MG63 (cell line): ENCODE results near the gene GAL3ST3. TPM values are rescaled to one million over a fixed set of nuclear protein-coding genes. Genes with fewer than 3 reads are reported as not detected.
"Not testable (repeated sequence)": the region's sequence is repeated elsewhere in the genome, so short reads cannot be mapped to it uniquely, and the experiment has no call there.

Source experiments
- DNase-seq: peaks from one replicate; pipeline ENCODE4 v3.0.0-alpha.2; 2020
- H3K27me3 ChIP-seq: fragments of 250-450 bp; sonication (Bioruptor Pico); 2 replicates; pipeline ENCODE4 v1.5.1; 2020; ENCODE audit warnings: mild to moderate bottlenecking, moderate library complexity
- H3K36me3 ChIP-seq: fragments of 250-450 bp; sonication (Bioruptor Pico); 2 replicates; pipeline ENCODE4 v1.5.1; 2020; ENCODE audit warnings: mild to moderate bottlenecking, moderate library complexity
- H3K4me3 ChIP-seq: fragments of 250-450 bp; sonication (Bioruptor Pico); 2 replicates; pipeline ENCODE4 v1.5.1; 2020; ENCODE audit warnings: mild to moderate bottlenecking, moderate library complexity
- H3K9me3 ChIP-seq: fragments of 250-450 bp; sonication (Bioruptor Pico); 2 replicates; pipeline ENCODE4 v1.5.1; 2020; ENCODE audit warnings: mild to moderate bottlenecking, moderate library complexity
- total RNA-seq: library from RNA; depleted of rRNA; stranded (reverse); fragments of >200 nt; shearing (Covaris generic); gene quantifications from 2 replicates; pipeline ENCODE4 v1.2.3, GENCODE V29; 2014; ENCODE audit warnings: low replicate concordance; rRNA removed

GAL3ST3 gene, protein sequence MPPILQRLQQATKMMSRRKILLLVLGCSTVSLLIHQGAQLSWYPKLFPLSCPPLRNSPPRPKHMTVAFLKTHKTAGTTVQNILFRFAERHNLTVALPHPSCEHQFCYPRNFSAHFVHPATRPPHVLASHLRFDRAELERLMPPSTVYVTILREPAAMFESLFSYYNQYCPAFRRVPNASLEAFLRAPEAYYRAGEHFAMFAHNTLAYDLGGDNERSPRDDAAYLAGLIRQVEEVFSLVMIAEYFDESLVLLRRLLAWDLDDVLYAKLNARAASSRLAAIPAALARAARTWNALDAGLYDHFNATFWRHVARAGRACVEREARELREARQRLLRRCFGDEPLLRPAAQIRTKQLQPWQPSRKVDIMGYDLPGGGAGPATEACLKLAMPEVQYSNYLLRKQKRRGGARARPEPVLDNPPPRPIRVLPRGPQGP
- total RNA-seq = not detected in 2 replicates

DNA sequence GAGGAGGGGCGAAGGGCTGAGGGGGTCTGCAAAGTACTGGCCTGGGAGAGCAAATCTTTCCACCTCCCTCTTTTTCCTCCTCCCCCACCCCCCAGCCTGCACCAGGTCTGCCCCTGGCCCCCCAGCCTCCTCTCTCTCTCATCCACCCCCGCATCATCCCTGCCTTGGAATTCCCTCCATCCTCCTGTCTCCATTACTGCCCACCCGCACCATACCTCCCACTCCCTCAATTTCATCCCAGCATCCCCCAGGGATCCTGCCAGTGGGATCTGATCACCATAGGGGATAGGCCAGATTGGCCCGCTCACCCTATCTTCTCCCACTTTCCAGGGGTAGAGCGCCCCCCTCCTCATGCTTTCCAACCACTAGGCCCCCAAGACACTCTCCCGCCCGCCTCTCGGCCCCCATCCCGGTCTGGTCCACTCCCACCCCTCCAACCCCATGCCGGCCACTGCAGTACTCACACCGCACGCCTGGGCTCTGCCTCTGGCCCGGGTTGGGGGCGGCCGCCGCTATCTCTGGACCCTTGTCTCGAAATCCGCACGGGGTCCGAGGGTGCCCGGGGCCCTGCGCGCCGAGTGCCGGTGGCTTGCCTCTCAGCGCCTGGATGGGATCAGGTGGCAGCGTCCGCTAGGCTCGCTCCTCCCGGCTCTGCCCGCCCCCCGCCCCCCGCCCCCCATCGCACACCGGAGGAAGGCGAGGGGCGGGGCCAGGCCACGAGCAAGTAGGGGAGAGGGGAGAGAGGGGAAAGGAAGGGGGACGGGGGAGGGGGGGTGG is at the start of gene GAL3ST3:
TSS of gene GAL3ST3 (minus strand) at position 615 of the 777 bp plus-strand sequence. CDS start 3,746 bp downstream, outside the sequence.
- no peaks in the 10 kb centered on the region for H3K9me3 ChIP-seq
- no peak within 1 kb of the TSS for H3K4me3 ChIP-seq
- no peak for DNase-seq
- H3K27me3 ChIP-seq = no peaks in the 10 kb centered on the region
- peaks cover 9% of the 10 kb centered on the region for H3K36me3 ChIP-seq

DNA sequence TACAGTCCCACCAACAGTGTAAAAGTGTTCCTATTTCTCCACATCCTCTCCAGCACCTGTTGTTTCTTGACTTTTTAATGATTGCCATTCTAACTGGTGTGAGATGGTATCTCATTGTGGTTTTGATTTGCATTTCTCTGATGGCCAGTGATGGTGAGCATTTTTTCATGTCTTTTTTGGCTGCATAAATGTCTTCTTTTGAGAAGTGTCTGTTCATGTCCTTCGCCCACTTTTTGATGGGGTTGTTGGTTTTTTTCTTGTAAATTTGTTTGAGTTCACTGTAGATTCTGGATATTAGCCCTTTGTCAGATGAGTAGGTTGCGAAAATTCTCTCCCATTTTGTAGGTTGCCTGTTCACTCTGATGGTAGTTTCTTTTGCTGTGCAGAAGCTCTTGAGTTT is 43.2 kb upstream of the GAL3ST3 start:
- not testable (repeated sequence) for H3K4me3 ChIP-seq, DNase-seq, H3K27me3 ChIP-seq, H3K9me3 ChIP-seq, H3K36me3 ChIP-seq

DNA sequence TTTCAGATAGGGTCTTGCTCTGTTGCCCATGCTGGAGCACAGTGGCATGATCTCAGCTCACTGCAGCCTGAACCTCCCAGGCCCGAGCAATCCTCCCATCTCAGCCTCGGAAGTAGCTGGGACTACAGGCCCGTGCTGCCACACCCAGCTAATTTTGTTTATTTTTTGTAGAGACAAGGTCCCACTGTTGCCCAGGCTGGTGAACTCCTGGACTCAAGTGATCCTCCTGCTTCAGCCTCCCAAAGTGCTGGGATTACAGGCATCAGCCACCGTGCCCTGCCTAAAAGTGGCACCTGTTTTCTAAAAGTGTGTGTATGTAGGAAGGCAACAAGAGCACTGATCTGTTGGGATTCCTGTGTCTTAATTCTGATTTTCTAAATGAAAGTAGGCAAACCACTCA is 41.3 kb upstream of the GAL3ST3 start:
- DNase-seq = no peak
- H3K9me3 ChIP-seq = no peaks in the 10 kb centered on the region
- no peak overlapping the region for H3K4me3 ChIP-seq
- H3K36me3 ChIP-seq = no peaks in the 10 kb centered on the region
- no peaks in the 10 kb centered on the region for H3K27me3 ChIP-seq

DNA sequence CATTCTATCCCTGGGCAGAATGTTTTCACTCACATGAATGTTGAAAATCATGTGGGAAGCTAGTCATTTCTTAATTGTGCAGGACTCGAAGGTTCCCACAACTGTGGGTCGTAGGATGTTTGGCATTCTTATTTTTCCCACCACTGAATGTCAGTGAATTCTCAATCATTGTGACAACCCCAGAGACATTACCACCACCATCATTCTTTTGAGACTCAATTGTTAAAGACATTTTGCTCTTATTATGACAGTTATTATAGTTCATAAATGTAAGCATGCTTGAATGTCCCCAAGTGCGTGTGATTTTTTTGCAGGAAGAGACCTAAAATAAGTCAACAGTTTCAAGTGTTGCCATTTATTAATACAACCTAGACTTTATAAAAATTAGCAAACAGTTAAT is 40.1 kb upstream of the GAL3ST3 start:
- Histone ChIP-seq H3K9me3 (no peaks in the 10 kb centered on the region), H3K36me3 (no peaks in the 10 kb centered on the region), H3K27me3 (no peaks in the 10 kb centered on the region), H3K4me3 (no peak overlapping the region)
- no peak for DNase-seq

DNA sequence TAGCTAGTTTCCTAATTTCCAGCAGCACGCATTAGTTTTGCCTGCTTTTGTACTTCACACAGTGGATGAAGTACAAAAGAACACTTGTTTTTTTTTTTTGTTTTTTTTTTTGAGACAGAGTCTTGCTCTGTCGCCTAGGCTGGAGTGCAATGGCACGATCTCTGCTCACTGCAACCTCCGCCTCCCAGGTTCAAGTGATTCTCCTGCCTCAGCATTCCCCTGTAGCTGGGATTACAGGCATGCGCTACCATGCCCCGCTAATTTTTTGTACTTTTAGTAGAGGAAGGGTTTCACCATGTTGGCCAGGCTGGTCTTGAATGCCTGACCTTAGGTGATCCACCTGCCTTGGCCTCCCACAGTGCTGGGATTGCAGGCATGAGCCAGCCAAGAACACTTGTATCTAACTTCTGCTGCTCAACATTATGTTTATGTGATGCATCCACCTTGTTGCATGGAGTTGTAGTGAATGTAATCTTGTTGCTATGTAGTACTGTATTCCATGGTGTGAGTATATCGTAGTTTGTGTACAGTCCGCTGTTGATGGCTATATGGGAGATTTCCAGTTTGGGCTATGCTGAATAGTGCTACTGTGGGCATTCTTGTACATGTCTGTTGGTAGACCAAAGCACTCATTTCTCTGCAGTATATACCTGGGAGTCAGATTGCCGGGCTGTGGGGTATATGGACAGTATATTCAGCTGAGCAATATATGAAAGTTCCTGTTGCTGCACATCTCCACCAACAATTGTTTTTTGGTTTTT is 38.4 kb upstream of the GAL3ST3 start:
- no peaks in the 10 kb centered on the region for H3K9me3 ChIP-seq
- DNase-seq = no peak
- H3K4me3 ChIP-seq = no peak overlapping the region
- H3K36me3 ChIP-seq = no peaks in the 10 kb centered on the region
- H3K27me3 ChIP-seq = no peaks in the 10 kb centered on the region

DNA sequence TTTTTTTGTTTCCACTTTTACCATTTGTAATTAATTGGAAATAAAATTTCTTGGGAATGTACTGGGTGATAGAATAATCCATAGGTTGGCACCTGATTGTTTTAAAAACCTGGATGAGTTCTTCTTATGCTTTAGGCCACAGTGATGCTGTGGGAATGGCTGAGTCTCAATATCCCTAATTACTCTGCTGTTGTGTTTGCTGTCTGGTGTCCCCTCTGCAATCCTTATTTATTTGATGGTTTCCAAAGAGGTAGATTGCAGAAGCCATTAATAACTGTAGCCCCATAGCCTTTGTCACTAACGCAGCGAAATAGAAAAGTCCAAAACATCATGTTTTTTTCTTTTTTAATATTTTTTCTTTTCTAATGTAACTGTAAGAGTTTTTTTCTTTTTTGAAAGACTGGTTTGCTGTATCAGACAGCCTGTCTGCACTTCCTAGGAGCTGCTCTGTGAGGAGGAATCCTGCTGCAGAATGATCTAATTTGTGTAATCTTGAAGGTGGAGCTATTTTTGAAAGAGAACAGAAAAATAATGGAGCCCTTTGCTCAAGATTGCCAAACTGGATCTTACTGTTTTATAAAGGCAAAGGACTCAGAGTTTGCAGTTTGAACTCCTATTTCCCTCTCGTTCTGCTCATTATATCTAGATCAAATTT is 36.0 kb upstream of the GAL3ST3 start:
- H3K9me3 ChIP-seq = no peaks in the 10 kb centered on the region
- no peaks in the 10 kb centered on the region for H3K27me3 ChIP-seq
- no peaks in the 10 kb centered on the region for H3K36me3 ChIP-seq
- no peak overlapping the region for H3K4me3 ChIP-seq
- DNase-seq = no peak

DNA sequence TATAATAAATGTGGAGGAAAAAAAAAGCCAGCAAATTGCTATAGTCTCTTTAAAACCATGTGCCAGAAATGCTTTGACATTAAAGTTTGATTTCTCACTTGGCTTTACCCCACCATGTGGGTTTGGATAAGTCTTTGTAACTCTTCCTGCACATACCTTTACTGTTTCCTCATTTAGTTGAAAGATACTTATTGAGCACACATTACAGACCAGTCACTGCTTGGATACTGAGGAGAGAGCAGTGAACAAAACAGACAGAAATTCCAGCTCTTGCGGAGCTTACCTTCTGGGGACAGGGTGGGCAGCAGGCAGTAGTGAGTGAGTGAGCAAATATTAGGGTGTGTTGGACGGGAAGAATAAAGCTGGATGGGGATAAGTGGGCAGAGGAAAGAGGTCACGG is 34.8 kb upstream of the GAL3ST3 start:
- DNase-seq = no peak
- H3K36me3 ChIP-seq = no peaks in the 10 kb centered on the region
- no peaks in the 10 kb centered on the region for H3K9me3 ChIP-seq
- H3K27me3 ChIP-seq = no peaks in the 10 kb centered on the region
- no peak overlapping the region for H3K4me3 ChIP-seq

DNA sequence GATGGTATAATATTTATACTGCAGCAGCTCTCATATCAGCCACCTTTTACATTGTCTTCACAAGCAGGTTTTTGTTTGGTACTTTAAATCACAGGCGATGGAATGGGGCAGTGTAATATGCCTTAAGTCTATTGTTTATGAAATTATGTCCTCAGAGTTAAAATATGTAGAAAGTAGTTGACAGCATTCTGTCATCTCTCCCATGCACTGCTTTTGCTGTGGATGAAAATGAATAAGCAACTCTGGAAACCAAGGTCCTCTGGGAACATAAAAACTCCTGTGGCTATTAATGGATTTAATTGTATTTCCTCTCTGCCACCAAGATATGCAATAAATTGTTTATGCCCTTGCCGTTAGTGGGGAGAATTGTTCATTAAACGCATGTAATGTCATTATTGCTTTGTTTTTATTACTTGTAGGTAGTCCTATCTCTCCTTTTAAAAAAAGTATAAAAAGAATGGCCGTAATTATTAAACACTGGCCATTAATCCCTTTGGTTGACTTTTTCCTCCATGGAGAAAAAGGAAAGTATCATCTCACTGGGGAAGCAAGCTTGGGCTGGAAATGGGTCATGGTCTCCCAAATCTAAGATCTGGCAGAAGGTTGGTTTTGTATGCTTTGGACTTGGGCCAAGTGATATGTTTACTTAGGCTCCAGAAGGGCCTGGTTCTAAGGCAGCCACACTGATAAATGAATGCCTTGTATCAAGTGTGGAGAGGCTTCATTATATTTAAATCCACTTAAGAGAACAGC is 34.2 kb upstream of the GAL3ST3 start:
- Histone ChIP-seq H3K36me3 (no peaks in the 10 kb centered on the region), H3K27me3 (no peaks in the 10 kb centered on the region), H3K9me3 (no peaks in the 10 kb centered on the region), H3K4me3 (no peak overlapping the region)
- DNase-seq = no peak

DNA sequence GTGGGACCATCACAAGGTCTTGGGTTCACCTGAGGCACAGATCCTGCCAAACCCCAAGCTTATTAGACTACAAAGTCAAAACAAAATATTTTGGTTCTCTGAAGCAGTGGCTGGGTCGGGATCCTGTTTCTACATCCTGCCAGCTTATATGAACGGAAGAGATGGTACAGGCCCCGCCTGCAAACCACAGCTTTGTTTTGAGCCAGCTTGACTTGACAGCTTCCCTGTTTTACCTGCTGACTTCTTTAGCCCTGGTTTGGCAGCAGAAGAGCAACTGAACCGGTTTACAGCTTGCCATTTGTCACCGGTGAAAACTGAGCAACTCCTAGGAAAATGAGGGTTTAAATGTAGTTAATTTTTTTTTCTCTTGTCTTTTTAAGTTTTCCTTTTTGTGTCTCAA is 32.5 kb upstream of the GAL3ST3 start:
- Histone ChIP-seq H3K27me3 (no peaks in the 10 kb centered on the region), H3K4me3 (no peak overlapping the region), H3K36me3 (no peaks in the 10 kb centered on the region; the same call in 1 of the 2 replicates), H3K9me3 (no peaks in the 10 kb centered on the region)
- no peak for DNase-seq

DNA sequence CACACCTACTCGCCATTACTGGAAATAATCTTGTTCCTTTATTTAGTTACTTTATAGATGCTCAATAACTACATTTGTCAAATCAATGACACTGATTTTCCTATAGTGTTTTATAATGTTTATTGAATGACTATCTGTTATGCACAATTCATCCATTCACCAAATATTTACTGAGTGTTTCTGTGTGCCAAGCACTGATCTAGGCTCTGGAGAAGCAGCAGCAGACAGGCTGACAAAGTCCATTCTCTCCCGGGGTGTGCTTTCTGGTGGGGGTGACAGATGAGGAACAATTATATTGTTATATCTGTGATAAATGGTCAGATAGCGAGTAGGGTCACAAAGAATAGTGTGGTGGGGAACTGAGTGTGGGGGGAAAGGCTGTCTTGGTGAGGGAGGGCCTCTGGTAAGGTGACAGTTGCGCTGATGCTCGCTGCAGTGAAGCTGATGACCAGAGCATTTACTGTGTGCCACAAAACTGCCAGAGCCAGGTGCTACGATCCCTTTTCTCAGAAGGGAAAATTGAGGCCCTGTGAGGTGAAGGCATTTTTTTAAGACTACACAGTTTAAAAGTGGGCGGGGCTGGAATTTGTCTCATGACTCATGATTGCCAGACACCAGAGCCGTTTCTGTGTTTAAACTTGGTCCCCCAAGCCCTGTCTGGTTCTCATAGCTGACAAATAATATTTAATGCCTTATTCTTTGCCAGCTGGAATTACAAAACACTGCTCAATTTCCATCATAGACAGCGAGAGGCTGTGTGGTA is 31.3 kb upstream of the GAL3ST3 start:
- Histone ChIP-seq H3K4me3 (no peak overlapping the region), H3K27me3 (no peaks in the 10 kb centered on the region)
- peak; percentile 71 for DNase-seq

DNA sequence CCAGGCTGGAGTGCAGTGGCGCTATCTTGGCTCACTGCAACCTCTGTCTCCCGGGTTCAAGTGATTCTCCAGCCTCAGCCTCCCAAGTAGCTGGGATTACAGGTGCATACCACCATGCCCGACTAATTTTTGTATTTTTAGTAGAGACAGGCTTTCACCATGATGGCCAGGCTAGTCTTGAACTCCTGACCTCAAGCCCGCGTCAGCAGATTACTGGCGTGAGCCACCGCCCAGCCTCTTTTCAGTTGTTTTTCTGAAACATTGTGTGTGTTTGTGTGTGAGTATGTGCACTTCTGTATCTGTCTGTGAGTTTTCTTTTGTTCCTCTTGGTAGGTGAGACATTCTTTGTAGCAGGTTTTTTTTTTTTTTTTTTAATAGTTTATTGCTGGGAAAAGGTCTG is 30.0 kb upstream of the GAL3ST3 start:
- not testable (repeated sequence) for H3K4me3 ChIP-seq, H3K9me3 ChIP-seq, H3K27me3 ChIP-seq, H3K36me3 ChIP-seq, DNase-seq

More for the DNA sequence above, 31.3 kb upstream of the GAL3ST3 start:
- Histone ChIP-seq H3K36me3 (no peaks in the 10 kb centered on the region; the same call in 1 of the 2 replicates), H3K9me3 (no peaks in the 10 kb centered on the region)

DNA sequence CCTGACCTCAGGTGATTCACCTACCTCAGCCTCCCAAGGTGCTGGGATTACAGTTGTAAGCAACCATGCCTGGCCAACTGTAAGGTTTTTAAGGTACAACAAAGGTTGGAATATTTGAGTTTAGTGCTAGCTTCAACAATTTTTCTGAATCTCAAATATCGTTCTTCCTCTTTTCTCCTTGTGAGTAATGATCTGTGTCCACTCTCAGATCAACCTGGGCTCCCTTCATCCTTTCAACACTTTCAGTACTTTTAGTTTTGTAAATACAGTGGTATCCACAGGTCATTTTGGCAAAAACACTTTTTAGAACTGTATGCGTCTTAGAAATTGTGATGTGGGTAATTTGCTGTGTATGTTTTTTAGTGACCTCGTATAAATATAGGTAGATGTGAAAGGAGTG is 29.0 kb upstream of the GAL3ST3 start:
- Histone ChIP-seq H3K27me3 (no peaks in the 10 kb centered on the region), H3K9me3 (no peaks in the 10 kb centered on the region), H3K36me3 (peaks cover 2% of the 10 kb centered on the region; the same call in 1 of the 2 replicates), H3K4me3 (no peak overlapping the region)
- no peak for DNase-seq

DNA sequence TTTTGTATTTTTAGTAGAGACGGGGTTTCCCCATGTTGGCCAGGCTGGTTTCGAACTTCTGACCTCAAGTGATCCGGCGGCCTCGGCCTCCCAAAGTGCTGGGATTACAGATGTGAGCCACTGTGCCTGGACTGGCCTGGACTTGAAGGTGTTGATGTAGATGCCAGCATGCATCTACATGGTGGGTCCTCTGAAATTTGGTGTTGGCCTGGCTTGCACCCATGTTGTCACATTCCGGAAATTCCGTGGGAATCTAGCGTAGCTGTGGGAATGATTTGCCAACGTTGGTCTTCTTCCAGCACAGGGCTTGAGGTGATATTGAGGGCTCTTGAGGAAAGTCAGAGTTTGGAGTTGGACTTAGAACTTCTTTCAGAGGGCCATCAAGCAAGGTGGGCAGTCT is 27.6 kb upstream of the GAL3ST3 start:
- H3K27me3 ChIP-seq = no peaks in the 10 kb centered on the region
- H3K36me3 ChIP-seq = peaks cover 2% of the 10 kb centered on the region; the same call in 1 of the 2 replicates
- no peak overlapping the region for H3K4me3 ChIP-seq
- H3K9me3 ChIP-seq = no peaks in the 10 kb centered on the region
- DNase-seq = no peak

DNA sequence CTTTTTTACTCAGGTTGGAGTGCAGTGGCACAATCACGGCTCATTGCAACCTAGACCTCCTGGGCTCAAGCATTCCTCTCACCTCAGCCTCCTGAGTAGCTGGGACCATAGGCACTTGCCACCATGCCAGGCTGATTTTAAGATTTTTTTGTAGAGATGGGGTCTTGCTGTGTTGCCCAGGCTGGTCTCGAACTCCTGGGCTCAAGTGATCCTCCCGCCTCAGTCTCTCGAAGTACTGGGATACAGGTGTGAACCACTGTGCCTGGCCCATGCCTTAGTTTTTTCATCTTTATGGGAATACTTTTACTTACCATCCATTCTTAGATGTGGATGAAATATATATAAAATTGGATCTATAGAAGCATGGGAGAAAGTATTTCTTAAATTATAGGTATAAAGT is 26.3 kb upstream of the GAL3ST3 start:
- Histone ChIP-seq H3K4me3 (no peak overlapping the region), H3K27me3 (no peaks in the 10 kb centered on the region), H3K36me3 (peaks cover 2% of the 10 kb centered on the region; the same call in 1 of the 2 replicates), H3K9me3 (no peaks in the 10 kb centered on the region)
- no peak for DNase-seq

DNA sequence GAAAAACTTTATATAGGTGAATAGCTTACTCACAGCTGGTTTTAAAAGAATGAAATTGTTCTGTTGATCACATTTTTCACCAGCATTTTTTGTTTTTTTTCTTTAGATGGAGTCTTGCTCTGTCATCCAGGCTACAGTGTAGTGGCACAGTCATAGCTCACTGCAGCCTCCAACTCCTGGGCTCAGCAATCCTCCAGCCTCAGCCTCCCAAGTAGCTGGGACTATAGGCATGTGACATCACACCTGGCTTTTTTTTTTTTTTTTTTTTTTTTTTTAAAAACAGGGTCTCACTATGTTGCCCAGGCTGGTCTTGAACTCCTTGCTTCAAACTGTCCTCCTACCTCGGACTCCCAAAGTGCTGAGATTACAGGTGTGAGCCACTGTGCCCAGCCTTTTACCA is 24.7 kb upstream of the GAL3ST3 start:
- H3K36me3 ChIP-seq = peaks cover 14% of the 10 kb centered on the region
- H3K4me3 ChIP-seq = no peak overlapping the region
- H3K9me3 ChIP-seq = no peaks in the 10 kb centered on the region
- no peak for DNase-seq
- H3K27me3 ChIP-seq = no peaks in the 10 kb centered on the region
